RWPE1 (cell line): ENCODE measurements around the gene TRPV6.

Experiments
- CTCF ChIA-PET: fragments of 350-600 bp; sonication (Branson Sonifier 250); formaldehyde crosslinking; extraction: SDS; loops from one replicate; lab custom pipeline; 2021; lab: Yijun Ruan, JAX
- POLR2A ChIA-PET: fragments of 400-600 bp; formaldehyde crosslinking; extraction: SDS; loops from one replicate; lab custom pipeline; 2020; ENCODE audit warnings: antibody characterized with exemption; ENCODE audit not compliant: low non-redundant PET; lab: Yijun Ruan, JAX
- DNase-seq: peaks from one replicate; pipeline ENCODE4 v3.0.0; 2012; ENCODE audit warnings: low spot score
- H3K27ac ChIP-seq: fragments of 450-650 bp; 2 replicates; pipeline ENCODE4 v1.5.1; 2017
- CTCF ChIP-seq: fragments of 450-650 bp; conservative IDR thresholded peaks from 2 replicates; pipeline ENCODE4 v1.5.1; 2017; ENCODE audit warnings: low read depth, mild to moderate bottlenecking

Gene TRPV6

GRCh38 chr7:142901426-142902259 is 16.1 kb upstream of the TRPV6 start:
- no peak for DNase-seq
- CTCF ChIA-PET = no interaction called here
- H3K27ac ChIP-seq = no peak overlapping the region
- TF ChIP-seq CTCF = no peak
- POLR2A ChIA-PET = no interaction called here

GRCh38 chr7:142899661-142900060 is 14.1 kb upstream of the TRPV6 start:
- no peak for DNase-seq
- no peak overlapping the region for H3K27ac ChIP-seq
- no peak for TF ChIP-seq CTCF
- ChIA-PET CTCF (no interaction called here), POLR2A (no interaction called here)

- ChIA-PET CTCF (interaction anchor here (0.6 to 0.7 kb wide), 2 partner anchors 101 to 108 kb away, joined by 3 read pairs; no protein-coding TSS in a partner anchor), POLR2A (no interaction called here)
- H3K27ac ChIP-seq = no peak overlapping the region
- no peak for TF ChIP-seq CTCF
- DNase-seq = no peak
Observed at GRCh38 chr7:142898377-142899170, 13.0 kb upstream of the TRPV6 start.

- no peak for TF ChIP-seq CTCF
- CTCF ChIA-PET = no interaction called here
- DNase-seq = no peak
- POLR2A ChIA-PET = no interaction called here
- no peak overlapping the region for H3K27ac ChIP-seq
Observed at GRCh38 chr7:142897691-142898090, 12.1 kb upstream of the TRPV6 start.

- DNase-seq = no peak
- POLR2A ChIA-PET = no interaction called here
- CTCF ChIA-PET = no interaction called here
- no peak for TF ChIP-seq CTCF
- H3K27ac ChIP-seq = no peak overlapping the region
Observed at GRCh38 chr7:142896741-142897379, 11.3 kb upstream of the TRPV6 start.

- DNase-seq = no peak
- ChIA-PET POLR2A (no interaction called here), CTCF (no interaction called here)
- TF ChIP-seq CTCF = no peak
- H3K27ac ChIP-seq = no peak overlapping the region
Observed at GRCh38 chr7:142896151-142896550, 10.6 kb upstream of the TRPV6 start.
